OCI-LY3 (cell line): ENCODE results near the gene NRF1.

Experiments
- H2AFZ ChIP-seq: fragments of 200-600, 300-600 bp; shearing (Covaris generic); 2 replicates; pipeline ENCODE4 v1.6.0; 2014; ENCODE audit warnings: antibody characterized with exemption, low read depth, low read length
- H3K27ac ChIP-seq: fragments of 200-600, 300-600 bp; sonication (generic); 2 replicates; pipeline ENCODE4 v1.5.1; 2014; ENCODE audit warnings: mild to moderate bottlenecking, low read length, moderate library complexity, mixed read lengths
- H3K27me3 ChIP-seq: fragments of 200-600, 300-600 bp; sonication (generic); 2 replicates; pipeline ENCODE4 v1.6.1; 2014; ENCODE audit warnings: low read depth, low read length, mixed read lengths
- H3K36me3 ChIP-seq: fragments of 200-600, 300-600 bp; sonication (generic); replicated peaks from 2 replicates; pipeline ENCODE3; 2014; ENCODE audit warnings: low read depth, low read length, mixed read lengths
- H3K4me1 ChIP-seq: fragments of 300-600, 200-600 bp; sonication (generic); 2 replicates; pipeline ENCODE4 v1.6.1; 2014; ENCODE audit warnings: low read length, mixed read lengths
- H3K4me2 ChIP-seq: fragments of 200-600, 300-600 bp; sonication (generic); 2 replicates; pipeline ENCODE4 v1.6.1; 2014; ENCODE audit warnings: low read length, mixed read lengths
- H3K4me3 ChIP-seq: fragments of 300-600, 200-600 bp; sonication (generic); 2 replicates; pipeline ENCODE4 v1.5.1; 2014; ENCODE audit warnings: antibody characterized with exemption, mild to moderate bottlenecking, low read length, moderate library complexity
- H3K79me2 ChIP-seq: fragments of 300-600, 200-600 bp; shearing (Covaris generic); 2 replicates; pipeline ENCODE4 v1.6.1; 2014; ENCODE audit warnings: mild to moderate bottlenecking, low read length, mixed read lengths
- H3K9ac ChIP-seq: fragments of 300-600, 200-600 bp; shearing (Covaris generic); 2 replicates; pipeline ENCODE4 v1.6.0; 2014; ENCODE audit warnings: mild to moderate bottlenecking, low read length, moderate library complexity
- H3K9me3 ChIP-seq: fragments of 200-600, 300-600 bp; shearing (Covaris generic); 2 replicates; pipeline ENCODE4 v1.6.1; 2014; ENCODE audit warnings: low read length, mixed read lengths; ENCODE audit not compliant: insufficient read depth
- H4K20me1 ChIP-seq: fragments of 200-600, 300-600 bp; sonication (generic); 2 replicates; pipeline ENCODE4 v1.6.1; 2016; ENCODE audit warnings: low read length, mixed read lengths; ENCODE audit not compliant: insufficient read depth
- CTCF ChIP-seq: fragments of 200-600, 300-600 bp; sonication (generic); IDR thresholded peaks from 2 replicates; pipeline ENCODE4 v1.5.1; 2014; ENCODE audit warnings: antibody characterized with exemption, low read length, low read depth
- EZH2phosphoT487 ChIP-seq: fragments of 200-600 bp; shearing (Covaris generic); IDR thresholded peaks from 2 replicates; pipeline ENCODE4 v1.6.1; 2018; ENCODE audit warnings: antibody characterized with exemption, mixed run types, low read depth

NRF1 gene

GRCh38 chr7:129664029-129665012 lies 52.8 kb downstream of the NRF1 start:
- Histone ChIP-seq H3K27ac (no peak overlapping the region), H3K4me3 (no peak overlapping the region)

GRCh38 chr7:129665013-129665401 lies 53.5 kb downstream of the NRF1 start:
- no peaks in the 10 kb centered on the region for H3K27me3 ChIP-seq
- TF ChIP-seq CTCF (no peak), EZH2phosphoT487 (no peak)
- peaks cover 11% of the 10 kb centered on the region; the same call in 1 of the 2 replicates for H3K9me3 ChIP-seq
- H3K4me1 ChIP-seq = no peaks in the 10 kb centered on the region
- H3K4me2 ChIP-seq = no peak overlapping the region
- no peak overlapping the region for H3K4me3 ChIP-seq
- H3K79me2 ChIP-seq = peaks cover 3% of the 10 kb centered on the region; the same call in 1 of the 2 replicates
- H3K36me3 ChIP-seq = peaks cover 16% of the 10 kb centered on the region
- H3K27ac ChIP-seq = no peak overlapping the region
- H2AFZ ChIP-seq = no peak overlapping the region
- no peaks in the 10 kb centered on the region for H4K20me1 ChIP-seq
- H3K9ac ChIP-seq = no peak overlapping the region

More at GRCh38 chr7:129664029-129665012, 52.8 kb downstream of the NRF1 start:
- H2AFZ ChIP-seq = no peak overlapping the region
- H3K9me3 ChIP-seq = peaks cover 15% of the 10 kb centered on the region; the same call in 1 of the 2 replicates
- peaks cover 3% of the 10 kb centered on the region; the same call in 1 of the 2 replicates for H3K79me2 ChIP-seq
- H3K36me3 ChIP-seq = peaks cover 21% of the 10 kb centered on the region
- no peaks in the 10 kb centered on the region for H3K4me1 ChIP-seq
- H3K9ac ChIP-seq = no peak overlapping the region
- no peaks in the 10 kb centered on the region for H4K20me1 ChIP-seq
- no peak overlapping the region for H3K4me2 ChIP-seq
- TF ChIP-seq CTCF (peak; percentile 61), EZH2phosphoT487 (no peak)
- H3K27me3 ChIP-seq = no peaks in the 10 kb centered on the region

GRCh38 chr7:129667116-129667515 lies 55.6 kb downstream of the NRF1 start:
- H3K4me3 ChIP-seq = no peak overlapping the region
- H3K27ac ChIP-seq = no peak overlapping the region
- H3K9ac ChIP-seq = no peak overlapping the region
- TF ChIP-seq EZH2phosphoT487 = no peak
- no peaks in the 10 kb centered on the region for H3K27me3 ChIP-seq
- H2AFZ ChIP-seq = no peak overlapping the region
- H3K36me3 ChIP-seq = peaks cover 8% of the 10 kb centered on the region
- 0 out of 2 replicates have a peak, but pooled peaks cover under 1% of the 10 kb centered on the region for H3K9me3 ChIP-seq
- H4K20me1 ChIP-seq = no peaks in the 10 kb centered on the region
- H3K79me2 ChIP-seq = peaks cover 3% of the 10 kb centered on the region; the same call in 1 of the 2 replicates
- H3K4me1 ChIP-seq = no peaks in the 10 kb centered on the region
- no peak overlapping the region for H3K4me2 ChIP-seq

GRCh38 chr7:129667551-129667950 lies 56.0 kb downstream of the NRF1 start:
- TF ChIP-seq CTCF (no peak), EZH2phosphoT487 (no peak)
- Histone ChIP-seq H3K27me3 (no peaks in the 10 kb centered on the region), H3K36me3 (peaks cover 8% of the 10 kb centered on the region)

More at GRCh38 chr7:129667551-129667950, 56.0 kb downstream of the NRF1 start:
- no peak overlapping the region for H3K9ac ChIP-seq
- H3K9me3 ChIP-seq = no peaks in the 10 kb centered on the region
- H2AFZ ChIP-seq = no peak overlapping the region
- no peak overlapping the region for H3K4me2 ChIP-seq
- peaks cover 3% of the 10 kb centered on the region; the same call in 1 of the 2 replicates for H3K79me2 ChIP-seq
- no peaks in the 10 kb centered on the region for H4K20me1 ChIP-seq
- no peak overlapping the region for H3K27ac ChIP-seq
- no peaks in the 10 kb centered on the region for H3K4me1 ChIP-seq
- H3K4me3 ChIP-seq = no peak overlapping the region
